HG03354 (cell line): Measurements from ENCODE around the gene CLDN24.
"Not testable (repeated sequence)": the region's sequence is repeated elsewhere in the genome, so short reads cannot be mapped to it uniquely, and the experiment has no call there.

Experiments
- ATAC-seq: cut with Tn5 transposase; IDR thresholded peaks from one replicate; pipeline ENCODE4 v1.9.1; 2021; ENCODE audit warnings: mild to moderate bottlenecking; ENCODE audit not compliant: unreplicated experiment, poor library complexity, severe bottlenecking

Gene CLDN24

GRCh38 chr4:183324619-183325018 lies 2.4 kb upstream of the CLDN24 start:
- ATAC-seq = no peak

DNA sequence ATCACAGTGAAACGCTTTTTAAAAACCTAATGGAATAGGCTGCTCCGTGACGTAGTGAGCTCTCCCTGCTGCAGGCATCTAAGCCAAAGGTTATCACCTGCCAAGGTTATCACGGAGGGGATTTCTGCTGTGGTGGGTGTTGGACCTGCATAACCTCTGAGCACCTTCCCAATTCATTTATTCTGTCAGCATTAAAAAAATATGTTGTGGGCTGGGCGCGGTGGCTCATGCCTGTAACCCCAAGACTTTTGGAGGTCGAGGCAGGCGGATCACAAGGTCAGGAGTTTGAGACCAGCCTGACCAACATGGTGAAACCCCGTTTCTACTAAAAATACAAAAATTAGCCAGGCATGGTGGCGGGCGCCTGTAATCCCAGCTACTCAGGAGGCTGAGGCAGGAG lies 1.8 kb upstream of the CLDN24 start:
- not testable (repeated sequence) for ATAC-seq

- ATAC-seq = no peak
These were observed 1.1 kb upstream of the CLDN24 start for GRCh38 chr4:183323295-183323694.

- no peak for ATAC-seq
These were observed 710 bp downstream of the CLDN24 start for GRCh38 chr4:183321516-183321915.

DNA sequence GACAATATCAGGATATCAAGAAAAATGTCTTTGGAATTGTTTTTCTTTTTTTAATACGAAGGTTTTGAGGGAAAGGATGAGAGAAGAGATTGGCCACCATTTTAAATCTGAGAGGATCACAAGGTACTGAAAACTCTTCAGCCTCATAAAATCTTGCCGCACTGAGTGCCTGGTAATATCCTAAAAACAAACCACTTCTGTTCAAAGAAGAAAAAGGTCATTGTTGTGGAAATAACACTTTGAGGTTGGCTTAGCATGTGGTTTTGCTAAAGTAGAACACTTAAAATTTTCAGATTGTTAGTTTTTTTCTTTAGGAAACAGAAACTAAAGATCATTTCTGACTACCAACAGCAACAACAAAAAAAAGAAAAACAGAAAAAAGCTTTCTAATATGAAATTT lies 1.1 kb downstream of the CLDN24 start:
- peak; percentile 58 for ATAC-seq

DNA sequence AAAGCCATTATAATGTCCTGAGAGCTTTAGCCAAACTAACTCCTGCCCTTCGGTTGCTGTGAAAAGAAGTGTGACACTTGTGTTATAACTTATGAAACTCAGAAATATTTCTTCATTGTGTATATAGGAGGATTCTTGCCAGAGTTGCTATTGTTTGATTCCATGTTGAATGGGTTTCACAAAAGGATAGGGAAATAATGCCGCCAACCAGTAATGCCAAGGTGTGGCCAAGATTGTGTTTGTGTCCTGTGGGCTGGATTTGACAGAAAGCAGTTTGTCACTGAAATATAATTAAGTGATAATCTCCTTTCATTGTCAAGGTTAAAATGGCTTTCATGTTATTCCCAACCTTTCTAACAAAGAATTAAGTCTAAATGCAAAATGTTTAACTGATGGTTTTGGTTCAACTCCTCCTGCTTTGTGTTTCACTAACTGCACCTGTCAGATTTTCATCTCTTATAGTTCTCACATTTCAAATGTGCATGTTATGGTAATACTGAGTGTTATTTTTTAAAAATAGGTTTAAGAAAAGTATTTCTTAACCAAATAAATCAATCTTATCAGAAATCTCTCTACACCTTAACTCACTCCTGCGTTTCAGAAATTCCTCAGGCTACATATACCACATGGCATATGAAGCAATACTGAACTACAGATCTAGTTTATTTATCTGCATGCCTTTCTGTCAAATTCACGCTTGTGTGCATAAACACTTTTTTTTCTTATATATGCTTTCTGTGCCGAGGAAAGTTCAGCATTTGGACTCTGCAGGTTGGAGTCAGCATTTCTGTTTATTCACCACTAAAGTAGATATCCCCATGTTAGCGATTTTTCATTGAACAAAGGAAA lies 1.8 kb downstream of the CLDN24 start, which contains the start of gene CLDN22:
TSS of gene CLDN22 (minus strand) at position 66 of the 849 bp plus-strand sequence. CDS start at position 8, 58 bp downstream.
- no peak for ATAC-seq

GRCh38 chr4:183318656-183319055 lies 3.6 kb downstream of the CLDN24 start:
- no peak for ATAC-seq

- ATAC-seq = no peak
These were observed 7.4 kb downstream of the CLDN24 start for GRCh38 chr4:183314806-183315205.

- ATAC-seq = no peak
These were observed 7.9 kb downstream of the CLDN24 start for GRCh38 chr4:183314336-183314735.

DNA sequence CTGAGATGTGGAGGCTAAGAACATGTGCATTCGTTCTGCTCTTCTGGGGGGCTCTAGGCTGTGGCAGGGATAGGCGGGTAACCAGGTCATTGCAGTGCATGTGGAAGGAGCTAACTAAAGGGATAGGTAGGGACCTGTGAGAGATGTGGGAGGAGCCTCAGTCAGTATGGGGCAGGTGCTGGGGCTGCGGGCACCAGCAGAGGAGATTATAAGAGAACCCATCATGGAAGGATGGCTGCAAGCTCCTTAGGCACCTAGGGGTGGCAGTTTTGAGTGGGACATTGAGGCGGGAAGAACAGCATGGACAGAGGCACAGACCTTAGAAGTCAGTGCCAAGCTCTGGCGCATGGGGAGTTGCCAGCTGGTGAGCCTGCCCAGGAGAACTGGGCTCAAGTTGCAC lies 9.4 kb downstream of the CLDN24 start:
- ATAC-seq = no peak

DNA sequence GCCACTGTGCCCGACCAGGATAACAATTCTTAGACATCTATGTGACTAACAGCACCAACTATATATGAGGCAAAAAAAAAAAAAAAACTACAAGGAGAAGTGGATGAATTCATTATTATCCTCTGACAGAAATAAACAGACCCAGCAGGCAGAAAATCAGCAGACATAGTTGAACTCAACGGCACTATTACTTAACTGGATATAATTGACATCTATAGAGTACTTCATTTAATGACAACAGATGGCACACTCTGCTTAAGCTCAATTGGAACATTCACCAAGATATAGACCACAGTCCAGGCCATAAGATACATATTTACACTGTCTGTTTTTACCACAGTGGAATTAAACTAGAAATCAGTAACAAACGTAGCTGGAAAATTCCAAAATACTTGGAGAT lies 15.4 kb downstream of the CLDN24 start:
- no peak for ATAC-seq

- no peak for ATAC-seq
These were observed 17.7 kb downstream of the CLDN24 start for GRCh38 chr4:183304538-183304937.

DNA sequence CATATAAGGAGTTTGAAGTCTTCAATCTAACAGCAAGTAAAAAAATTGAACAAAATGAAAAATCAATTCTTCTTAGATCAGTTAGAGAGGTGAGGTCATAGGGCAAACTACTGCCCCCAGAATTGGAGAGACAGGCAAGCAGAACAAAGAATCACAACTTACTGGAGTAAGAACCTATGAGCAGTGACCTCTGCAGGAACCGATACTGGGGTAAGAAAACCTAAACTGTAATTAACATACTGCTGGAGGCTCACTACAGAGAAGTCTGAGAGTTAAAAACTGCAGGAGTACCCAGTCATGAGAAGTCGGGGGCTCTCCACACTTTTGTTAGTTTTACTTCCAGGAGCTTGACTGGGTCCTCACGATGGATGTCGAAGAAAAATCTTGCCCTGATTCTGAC lies 18.2 kb downstream of the CLDN24 start:
- peak; percentile 46 for ATAC-seq

GRCh38 chr4:183303301-183303700 lies 18.9 kb downstream of the CLDN24 start:
- ATAC-seq = no peak

- ATAC-seq = no peak
These were observed 21.6 kb downstream of the CLDN24 start for GRCh38 chr4:183300655-183301054.

DNA sequence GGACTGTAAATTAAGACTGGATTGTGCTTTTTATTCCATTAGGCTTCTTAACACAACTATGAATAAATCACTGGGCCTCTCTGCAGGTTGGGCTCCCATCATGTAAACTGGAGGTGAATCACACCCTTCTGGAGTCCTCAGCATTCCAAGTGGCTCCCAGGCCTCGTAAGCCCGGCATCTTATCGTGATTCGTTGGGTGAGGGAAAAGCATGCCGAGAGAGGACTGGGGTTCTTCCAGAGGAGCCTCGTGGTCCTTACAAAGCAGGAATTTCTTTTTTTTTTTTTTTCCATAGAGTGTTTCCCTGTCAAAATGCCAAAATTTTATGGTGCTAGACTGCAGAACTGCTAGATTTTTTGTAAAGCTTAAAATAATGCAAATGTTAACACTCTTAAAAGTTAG lies 22.2 kb downstream of the CLDN24 start:
- ATAC-seq = no peak

DNA sequence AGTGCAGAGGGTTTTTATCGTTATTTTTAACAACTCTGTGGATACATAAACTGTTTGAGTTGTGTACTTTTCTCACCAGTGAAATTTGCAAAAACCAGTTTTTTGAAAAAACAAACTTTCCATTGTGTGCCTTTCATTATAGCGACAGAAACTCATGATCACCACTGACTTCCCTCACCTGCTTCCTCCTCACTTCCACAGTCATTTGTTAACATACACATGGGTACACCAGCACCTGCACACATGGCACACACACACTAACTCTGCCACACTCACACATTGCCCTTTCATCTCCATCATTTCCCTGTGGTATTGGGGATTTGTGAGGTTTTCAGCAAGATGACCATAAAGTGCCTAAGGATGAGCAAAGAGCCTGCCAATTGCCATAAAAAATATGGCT lies 22.8 kb downstream of the CLDN24 start:
- peak; percentile 45 for ATAC-seq

- peak; percentile 83 for ATAC-seq
These were observed 24.6 kb downstream of the CLDN24 start for GRCh38 chr4:183297675-183298074.

- ATAC-seq = no peak
These were observed 26.5 kb downstream of the CLDN24 start for GRCh38 chr4:183295711-183296110.

DNA sequence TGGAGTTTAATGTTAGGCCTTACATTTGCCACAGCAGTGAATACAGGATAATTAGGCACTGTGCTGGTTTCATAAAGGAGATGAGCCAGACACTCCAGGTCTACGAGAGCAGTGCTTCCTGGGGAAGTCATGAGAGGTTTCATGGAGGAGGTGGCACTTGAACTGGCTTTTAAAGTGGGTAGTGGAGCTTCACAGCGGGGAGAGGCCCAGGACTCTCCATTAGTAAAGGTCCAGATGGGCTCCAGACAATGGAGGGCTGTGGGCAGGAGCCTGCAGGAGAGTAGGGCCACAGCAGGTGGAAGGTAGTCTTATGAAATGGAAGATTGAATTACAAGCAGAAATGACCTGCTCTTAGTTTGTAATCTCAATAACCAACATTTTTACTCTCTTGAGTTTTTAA lies 31.2 kb downstream of the CLDN24 start:
- no peak for ATAC-seq

DNA sequence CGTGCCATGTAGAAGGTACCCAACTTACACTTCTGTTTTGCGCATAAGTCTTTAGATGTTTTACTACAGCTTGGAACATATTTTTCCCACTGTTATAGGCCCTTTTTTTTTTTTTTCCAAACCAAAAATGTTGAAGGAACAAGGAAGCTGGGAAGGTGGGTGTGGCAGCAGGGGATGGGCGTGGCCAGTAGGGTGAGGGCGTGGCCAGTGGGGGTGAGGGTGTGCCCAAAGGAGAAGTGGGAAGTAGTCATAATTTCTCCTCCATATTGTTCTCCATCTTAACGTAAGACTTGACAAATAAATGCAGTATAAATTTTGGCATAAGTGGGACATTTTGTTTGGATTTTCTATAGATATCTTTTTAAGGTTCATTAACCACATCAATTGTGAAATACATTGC lies 32.5 kb downstream of the CLDN24 start:
- no peak for ATAC-seq

DNA sequence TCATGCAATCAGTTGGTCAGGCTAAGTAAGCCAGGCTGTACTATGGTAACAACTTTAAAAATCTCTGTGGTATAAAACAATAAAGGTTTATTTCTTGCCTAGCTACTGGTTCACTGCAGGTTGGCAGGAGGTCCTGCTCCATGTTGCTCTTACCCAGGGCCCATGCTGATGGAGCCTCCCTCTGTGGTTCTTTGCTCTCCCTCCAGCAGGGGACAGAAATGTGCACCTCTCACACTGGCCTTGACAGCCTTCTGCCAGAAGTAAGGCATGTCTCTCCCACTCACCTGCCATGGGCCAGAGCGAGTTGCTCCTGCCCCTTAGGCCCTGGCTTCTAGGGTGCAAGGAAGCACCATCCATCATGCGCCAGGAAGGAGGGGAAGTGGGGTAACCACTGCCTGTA lies 33.3 kb downstream of the CLDN24 start:
- ATAC-seq = no peak
